ENCODE results near the gene SEC14L6.

SEC14L6 gene

GRCh38 chr22:30491381-30491780 lies 55.2 kb downstream of the SEC14L6 start:
- no peak for DNase-seq

DNA sequence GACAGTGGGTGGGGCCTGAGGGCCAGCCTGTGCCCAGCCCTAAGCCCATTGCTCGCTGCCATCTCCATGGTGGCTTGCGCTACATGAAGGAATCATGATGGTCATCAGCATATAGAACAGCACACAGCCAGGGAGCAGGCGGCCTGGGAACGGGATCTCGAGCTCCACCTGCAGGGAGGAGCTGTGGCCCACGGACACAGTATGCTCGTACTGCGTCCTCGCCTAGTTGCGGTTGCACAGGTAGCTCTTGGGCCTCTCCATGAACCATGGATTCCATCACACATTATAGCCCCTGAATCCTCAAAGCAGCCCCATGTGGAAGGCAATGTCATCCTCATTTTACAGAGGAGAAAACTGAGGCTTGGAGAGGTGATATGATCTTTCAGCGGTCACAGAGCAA lies 56.1 kb downstream of the SEC14L6 start:
- no peak for DNase-seq

DNA sequence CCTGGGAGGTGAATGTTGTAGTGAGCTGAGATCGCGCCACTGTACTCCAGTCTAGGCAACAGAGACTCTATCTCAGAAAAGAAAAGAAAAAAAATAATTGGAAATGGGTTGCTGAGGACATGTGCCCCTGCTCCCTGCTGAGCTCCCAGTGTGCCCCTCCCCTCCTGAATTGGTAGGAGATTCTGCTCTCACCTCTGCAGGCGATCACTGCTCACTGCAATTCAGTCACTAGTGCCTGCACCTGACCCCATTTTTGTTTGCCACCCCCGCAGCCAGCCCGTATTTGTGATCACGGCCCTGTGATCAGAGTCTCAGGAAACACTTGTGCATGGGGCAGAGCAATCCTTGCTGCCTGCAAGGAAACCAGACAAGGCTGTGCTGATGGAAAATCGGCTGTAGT lies 58.4 kb downstream of the SEC14L6 start:
- no peak for DNase-seq

DNA sequence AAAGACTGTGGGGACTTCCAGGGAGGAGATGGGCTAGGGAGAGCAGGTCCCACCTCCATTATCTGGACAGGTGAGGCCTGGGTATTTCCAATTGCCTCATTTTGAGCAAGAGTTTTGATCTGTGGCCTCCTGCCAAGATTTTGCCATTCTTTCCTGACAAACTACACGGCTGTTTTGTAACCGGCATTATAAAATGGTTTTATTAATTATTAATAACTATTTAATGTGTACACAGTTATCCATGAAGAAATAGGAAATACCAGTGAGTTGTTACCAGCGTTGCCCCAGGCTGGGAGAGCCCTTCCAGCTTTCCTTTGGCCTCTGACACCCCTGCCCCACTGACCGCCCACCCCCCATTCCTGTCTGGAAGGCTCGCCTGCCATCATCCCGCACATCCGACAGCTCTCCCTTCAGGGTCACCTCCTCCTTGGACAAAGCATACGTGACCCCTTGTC lies 59.9 kb downstream of the SEC14L6 start:
- DNase-seq = no peak

- no peak for DNase-seq
Measured at GRCh38 chr22:30486118-30486517, 60.4 kb downstream of the SEC14L6 start.

GRCh38 chr22:30485362-30485988 lies 61.1 kb downstream of the SEC14L6 start:
- peak; percentile 45 for DNase-seq

DNA sequence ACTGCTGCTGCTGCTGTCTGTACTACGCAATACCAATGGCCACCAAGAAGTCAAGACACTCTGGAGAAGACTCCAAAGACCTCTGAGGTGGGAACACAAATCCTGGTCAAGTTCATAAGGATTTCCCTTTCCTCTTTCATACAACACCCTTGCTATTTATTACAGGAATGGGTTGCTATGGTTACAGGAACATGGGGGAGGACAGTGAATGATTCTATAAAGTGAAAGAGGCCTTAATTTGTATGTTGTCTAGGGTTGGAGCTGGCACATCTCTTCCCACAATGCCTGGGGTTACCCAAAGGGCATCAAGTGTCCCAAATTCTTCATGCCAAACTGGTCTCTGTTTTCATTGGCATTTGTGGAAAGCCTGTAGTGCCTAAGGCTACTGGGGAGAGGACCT lies 63.4 kb downstream of the SEC14L6 start:
- DNase-seq = no peak

DNA sequence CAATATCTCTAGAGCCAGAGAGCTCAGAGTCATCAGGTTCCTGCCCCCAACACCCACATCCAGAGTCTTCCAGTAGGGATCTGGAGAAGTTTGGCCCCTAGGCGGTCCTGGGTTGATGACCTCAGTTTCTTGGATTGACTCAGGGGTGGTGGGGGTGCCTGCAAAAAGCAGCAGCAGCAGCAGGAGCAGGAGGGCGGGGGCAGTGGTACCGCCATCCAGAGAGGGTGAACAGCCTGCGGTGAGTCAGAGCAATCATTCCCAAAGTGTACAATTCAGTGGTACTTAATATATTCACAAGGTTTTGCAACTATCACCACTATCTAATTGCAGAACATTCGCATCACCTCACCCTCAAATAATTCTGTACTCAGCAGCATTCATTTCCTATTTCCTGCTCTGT lies 64.8 kb downstream of the SEC14L6 start:
- no peak for DNase-seq

DNA sequence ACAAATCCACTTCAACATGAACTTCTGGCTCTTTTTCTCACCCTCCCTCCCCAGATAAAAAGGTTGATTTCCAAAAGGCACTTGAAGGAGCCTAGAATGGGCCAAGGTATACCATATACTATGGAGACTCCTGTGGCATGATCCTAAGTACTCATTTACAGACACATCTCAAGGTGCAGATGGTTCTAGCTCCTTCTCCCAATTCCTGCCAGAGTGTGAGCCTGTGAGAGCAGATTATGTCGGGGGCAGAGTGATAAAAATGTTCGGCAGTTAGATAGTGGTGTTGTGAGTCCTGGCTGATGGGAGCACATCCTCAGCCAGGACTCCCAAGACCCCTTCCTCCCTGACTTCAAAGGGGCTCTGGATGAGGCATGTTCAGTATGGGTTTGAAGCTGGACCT lies 66.6 kb downstream of the SEC14L6 start:
- no peak for DNase-seq

DNA sequence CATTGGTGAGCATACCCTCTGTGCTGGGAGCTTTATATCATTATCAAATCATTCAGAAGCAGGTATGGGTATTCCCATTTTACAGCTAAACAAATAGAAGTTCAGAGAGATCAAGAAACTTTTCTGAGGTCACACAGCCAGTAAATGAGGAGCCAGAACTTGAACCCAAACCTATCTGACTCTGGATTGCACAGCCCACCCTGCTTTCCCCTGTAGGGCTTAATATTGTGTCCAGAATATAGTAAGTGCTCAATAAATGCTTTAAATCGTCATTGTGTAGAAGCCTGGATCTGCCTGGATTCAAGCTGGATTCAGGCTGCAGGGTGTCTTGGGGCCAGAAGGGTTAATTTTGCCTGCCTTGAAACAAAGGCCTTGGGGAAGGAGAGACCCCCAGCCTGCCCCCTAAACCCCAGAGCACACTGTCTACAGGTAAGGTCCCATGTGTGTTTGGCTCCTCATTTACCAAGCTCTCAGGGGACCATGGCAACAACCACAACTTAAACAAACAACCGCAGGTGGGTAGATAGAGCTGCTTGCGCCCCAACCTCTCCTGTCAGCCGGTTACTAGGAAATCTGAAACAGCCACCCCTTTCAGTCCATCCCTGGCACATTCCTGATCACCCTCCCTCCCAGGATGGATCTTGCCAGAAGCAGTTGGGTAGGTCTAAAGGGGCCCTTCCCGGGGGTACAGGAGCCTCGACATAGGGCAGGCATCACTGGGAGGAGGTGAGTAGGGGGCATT lies 71.7 kb downstream of the SEC14L6 start:
- peak; percentile 76 for DNase-seq

DNA sequence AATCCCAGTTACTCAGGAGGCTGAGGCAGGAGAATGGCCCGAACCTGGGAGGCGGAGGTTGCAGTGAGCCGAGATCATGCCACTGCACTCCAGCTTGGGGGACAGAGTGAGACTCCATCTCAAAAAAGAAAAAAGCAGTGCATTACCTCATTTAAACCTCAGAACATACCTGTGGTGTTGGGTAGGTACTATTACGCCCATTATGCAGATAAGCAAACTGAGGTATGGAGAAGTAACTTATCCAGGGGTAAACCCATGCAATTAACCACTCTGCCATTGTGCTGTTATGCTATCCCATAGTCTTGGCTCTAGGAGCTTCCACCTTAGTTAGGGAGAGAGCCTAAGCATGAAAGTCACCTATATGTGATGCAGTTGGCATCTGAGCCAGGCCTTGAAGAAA lies 72.4 kb downstream of the SEC14L6 start:
- DNase-seq = no peak

DNA sequence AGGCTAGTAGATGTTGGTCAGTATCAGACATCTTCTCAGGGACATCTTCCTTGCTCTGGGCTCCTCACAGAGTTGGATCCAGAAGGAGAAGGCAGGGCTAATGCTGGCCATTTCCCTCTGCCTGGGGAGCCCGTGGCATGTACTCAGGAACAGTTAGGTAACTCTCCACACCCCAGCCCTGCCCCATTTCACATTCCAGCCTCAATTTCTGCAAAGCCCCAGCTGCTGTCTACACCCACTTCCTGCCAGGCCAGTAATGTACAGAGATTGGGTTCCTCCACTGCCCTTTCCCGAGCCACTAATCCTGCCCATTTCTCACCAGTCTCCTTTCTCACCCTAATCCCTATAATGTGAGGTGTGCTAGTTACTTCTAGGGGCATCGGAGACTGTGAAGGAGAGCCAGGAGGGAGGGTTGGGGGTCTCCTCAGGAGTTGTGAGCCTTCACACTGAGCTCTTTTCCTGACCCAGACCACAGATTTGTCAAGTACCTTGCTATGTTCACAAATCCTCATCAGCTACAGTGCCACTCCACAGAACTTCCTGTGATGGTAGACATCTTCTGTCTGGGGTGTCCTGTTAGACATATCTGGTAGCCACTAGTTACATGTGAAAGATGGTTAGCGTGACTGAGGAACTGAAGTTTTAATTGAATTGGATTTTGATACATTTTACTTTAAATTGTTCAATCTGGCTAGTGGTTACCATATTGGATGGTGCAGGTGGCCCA lies 73.4 kb downstream of the SEC14L6 start:
- no peak for DNase-seq
